Adrenal gland (tissue), 12 donors: Measurements from ENCODE around the gene TBC1D9B. TPM values are rescaled to one million over a fixed set of nuclear protein-coding genes. Genes with fewer than 3 reads are reported as not detected.

ENCODE experiments used
- DNase-seq, 7 donors: peaks; one replicate each; pipeline ENCODE4 v3.0.0-alpha.2; 2019 to 2020
- H3K27ac ChIP-seq, 5 donors: fragments of 200-600 bp; sonication (generic) in 4 of 5; 1 replicate in 3 of 5; 2 replicates in 2 of 5; pipeline versions ENCODE4 v1.5.1 to v1.8.0; 2016 to 2020; ENCODE audit warnings: mild to moderate bottlenecking in 1 of 5
- H3K27me3 ChIP-seq: fragments of 200-600 bp; 2 replicates; pipeline ENCODE4 v1.8.0; 2021
- H3K36me3 ChIP-seq, 2 donors: fragments of 200-600 bp; replicated peaks in 1 of 2; 1 replicate in 1 of 2; 2 replicates in 1 of 2; pipeline versions ENCODE4 v1.5.1 to v1.8.0; 2018 to 2022
- H3K4me1 ChIP-seq, 2 donors: fragments of 200-600 bp; replicated peaks in 1 of 2; 1 replicate in 1 of 2; 2 replicates in 1 of 2; pipeline versions ENCODE4 v1.5.1 to v1.8.0; 2018 to 2021
- H3K4me3 ChIP-seq, 4 donors: fragments of 200-600 bp; sonication (generic) in 3 of 4; one replicate each; pipeline ENCODE4 v1.5.1; 2016 to 2018
- H3K9me3 ChIP-seq, 3 donors: fragments of 200-600 bp; sonication (generic) in 1 of 3; replicated peaks in 1 of 3; 1 replicate in 2 of 3; 2 replicates in 1 of 3; pipeline versions ENCODE4 v1.5.1 to v1.8.0; 2016 to 2021
- POLR2A ChIP-seq, 2 donors: fragments of 450-650 bp; IDR thresholded peaks; one replicate each; pipeline ENCODE4 v1.6.1; 2017; ENCODE audit warnings: antibody characterized with exemption in 2 of 2, mild to moderate bottlenecking in 2 of 2, moderate library complexity in 1 of 2
- WGBS, 4 donors: extraction: QIAGEN DNeasy Blood & Tissue Kit in 2 of 4; methylation state at CpG; one replicate each; pipeline versions ENCODE4 v1.1.5 to v1.1.7; 2013 to 2017; 5-methylcytosine and 5-hydroxymethylcytosine counted together
- intact Hi-C, 2 donors: fragments of 100-400 bp; cut with DNase I; formaldehyde crosslinking; loops; one replicate each; pipeline versions ENCODE4 v1.14.1 to v1.15.0; 2022 to 2023
- polyA plus RNA-seq, 3 donors: library from polyadenylated mRNA; stranded (reverse); fragments of 200-250 nt in 2 of 3; fragments of 350-450 nt in 1 of 3; fragmentation: Illumina TruSeq in 1 of 3; extraction: RNeasy Lipid Tissue Mini Kit (QIAGEN cat#74804) in 1 of 3; gene quantifications; one replicate each; pipeline ENCODE4 v1.2.3, GENCODE V29; 2013 to 2014
- total RNA-seq, 9 donors: library from RNA; depleted of rRNA in 4 of 9; stranded (reverse); fragments of >200 nt in 4 of 9; fragments of 120-200 nt in 1 of 9; fragmentation: NEBNext Ultra II Directional in 1 of 9; extraction: Animal tissue kit (Norgen Biotek cat#: 25700) in 1 of 9; gene quantifications; one replicate each; pipeline versions ENCODE4 v1.1.0 to v1.2.4, GENCODE V29; 2013 to 2023
- TF ChIP-seq, protein P1 (sequence below), 6 experiments: fragments of 450-650 bp in 4 of 6; fragments of 200-600 bp in 2 of 6; sonication (generic) in 1 of 6; IDR thresholded peaks; 1 replicate in 5 of 6; 2 replicates in 1 of 6; pipeline versions ENCODE4 v1.5.1 to v1.8.0; 2016 to 2021; ENCODE audit warnings: antibody characterized with exemption in 6 of 6, mild to moderate bottlenecking in 2 of 6, moderate library complexity in 1 of 6
- donor health status: healthy with polysubstance abuse.
- donor health status: Bipolar disorder and iron deficiency.
- donor health status: DM: yes; HTN: yes; CAD: no.
- donor health status: DM: no; HTN: no; CAD: no.
- donor health status: DM: no; HTN: no; CAD: no.
- donor health status: DM: yes; HTN: yes; CAD: no.

Gene TBC1D9B
- total and polyA plus RNA-seq, 12 donors, result 30.7 to 192 (median 128) TPM

DNA sequence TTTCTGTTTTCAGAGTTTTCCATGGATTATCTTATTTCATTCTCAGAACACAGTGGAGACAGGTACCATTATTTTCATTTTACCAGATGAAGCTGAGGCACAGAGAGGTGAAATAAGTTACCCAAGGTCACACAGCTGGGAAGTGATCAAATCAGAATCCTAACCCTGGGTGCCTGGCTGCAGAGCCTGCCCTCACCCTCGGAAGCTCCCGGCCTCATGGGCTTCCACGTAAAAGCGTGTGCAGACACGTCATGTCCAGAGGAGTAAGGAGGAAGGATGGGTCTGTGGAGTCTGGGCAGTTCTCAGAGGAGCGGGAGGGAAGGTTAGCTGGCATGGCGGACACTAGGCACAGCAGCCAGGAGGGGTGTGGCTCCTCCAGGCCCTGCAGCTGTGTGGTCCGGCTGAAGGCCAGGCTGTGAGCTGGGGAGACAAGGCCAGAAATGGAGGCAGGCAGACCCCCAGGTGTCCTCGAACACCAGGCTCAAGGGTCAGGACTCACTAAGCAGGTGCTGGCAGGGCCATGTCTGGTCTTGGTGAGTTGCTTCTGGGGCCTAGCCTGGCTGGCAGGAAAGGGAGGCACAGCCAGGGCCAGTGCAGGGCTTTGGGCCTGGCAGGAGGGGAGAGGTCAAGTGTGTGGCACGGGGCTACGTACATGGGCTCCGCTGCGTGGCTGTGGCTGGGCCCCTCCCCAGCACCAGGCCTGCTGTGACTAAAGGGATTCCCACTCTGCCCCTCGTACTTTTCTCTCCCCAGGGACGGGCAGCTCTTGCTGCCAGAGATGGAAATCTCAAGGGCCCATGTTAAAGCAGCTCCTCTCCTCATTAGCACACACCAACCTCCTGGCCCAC is 5.6 kb downstream of the TBC1D9B start:
- peak overlapping the region in 4 of 5 donors; percentile 28 to 79 (median 66) for H3K27ac ChIP-seq
- TF ChIP-seq POLR2A (IDR thresholded peaks at IDR 0.05), result no peak
- TF ChIP-seq, protein P1, sequence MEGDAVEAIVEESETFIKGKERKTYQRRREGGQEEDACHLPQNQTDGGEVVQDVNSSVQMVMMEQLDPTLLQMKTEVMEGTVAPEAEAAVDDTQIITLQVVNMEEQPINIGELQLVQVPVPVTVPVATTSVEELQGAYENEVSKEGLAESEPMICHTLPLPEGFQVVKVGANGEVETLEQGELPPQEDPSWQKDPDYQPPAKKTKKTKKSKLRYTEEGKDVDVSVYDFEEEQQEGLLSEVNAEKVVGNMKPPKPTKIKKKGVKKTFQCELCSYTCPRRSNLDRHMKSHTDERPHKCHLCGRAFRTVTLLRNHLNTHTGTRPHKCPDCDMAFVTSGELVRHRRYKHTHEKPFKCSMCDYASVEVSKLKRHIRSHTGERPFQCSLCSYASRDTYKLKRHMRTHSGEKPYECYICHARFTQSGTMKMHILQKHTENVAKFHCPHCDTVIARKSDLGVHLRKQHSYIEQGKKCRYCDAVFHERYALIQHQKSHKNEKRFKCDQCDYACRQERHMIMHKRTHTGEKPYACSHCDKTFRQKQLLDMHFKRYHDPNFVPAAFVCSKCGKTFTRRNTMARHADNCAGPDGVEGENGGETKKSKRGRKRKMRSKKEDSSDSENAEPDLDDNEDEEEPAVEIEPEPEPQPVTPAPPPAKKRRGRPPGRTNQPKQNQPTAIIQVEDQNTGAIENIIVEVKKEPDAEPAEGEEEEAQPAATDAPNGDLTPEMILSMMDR (IDR thresholded peaks at IDR 0.05), result no peak
- no peaks in the 10 kb centered on the region for H3K9me3 ChIP-seq
- WGBS, 4 donors, result 59 to 87% (median 68%) methylated on average over 8 to 15 of the region's 15 CpGs
- no peaks in the 10 kb centered on the region for H3K27me3 ChIP-seq
- peaks cover 0 to 50% of the 10 kb centered on the region in 2 donors for H3K36me3 ChIP-seq
- intact Hi-C loops, result loop anchor here (10.0 kb wide), 4 partner anchors 77 to 183 kb away; partner anchors contain the start of genes MGAT4B (in 1 of the 2), RNF130 (in 1 of the 2) and SQSTM1 (in 1 of the 2)
- H3K4me3 ChIP-seq, result no peak overlapping the region
- DNase-seq, result peak in 6 of 7 donors; percentile 29 to 64 (median 60)
- H3K4me1 ChIP-seq, result peaks cover 31 to 48% of the 10 kb centered on the region in 2 donors

DNA sequence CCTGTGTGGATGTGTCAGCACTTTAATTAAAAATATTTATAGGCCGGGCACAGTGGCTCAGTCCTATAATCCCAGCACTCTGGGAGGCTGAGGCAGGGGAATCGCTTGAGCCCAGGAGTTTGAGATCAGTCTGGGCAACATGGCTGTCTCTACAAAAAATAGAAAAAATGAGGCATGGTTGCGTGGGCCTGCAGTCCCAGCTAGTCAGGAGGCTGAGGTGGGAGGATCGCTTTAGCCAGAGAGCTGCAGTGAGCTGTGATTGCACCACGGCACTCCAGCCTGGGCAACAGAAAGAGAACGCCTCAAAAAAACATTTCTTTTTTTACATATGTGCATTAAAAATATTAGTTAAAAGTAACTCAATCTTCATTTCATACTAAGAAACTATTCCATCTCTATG is 6.2 kb downstream of the TBC1D9B start:
- H3K27ac ChIP-seq, result peak overlapping the region; percentile 2 to 69 (median 43)
- WGBS, 4 donors, result 82 to 94% (median 86%) methylated on average over 6 of the region's 6 CpGs
- intact Hi-C loops, result loop anchor here (10.0 kb wide), 4 partner anchors 77 to 183 kb away; partner anchors contain the start of genes MGAT4B (in 1 of the 2), RNF130 (in 1 of the 2) and SQSTM1 (in 1 of the 2)

DNA sequence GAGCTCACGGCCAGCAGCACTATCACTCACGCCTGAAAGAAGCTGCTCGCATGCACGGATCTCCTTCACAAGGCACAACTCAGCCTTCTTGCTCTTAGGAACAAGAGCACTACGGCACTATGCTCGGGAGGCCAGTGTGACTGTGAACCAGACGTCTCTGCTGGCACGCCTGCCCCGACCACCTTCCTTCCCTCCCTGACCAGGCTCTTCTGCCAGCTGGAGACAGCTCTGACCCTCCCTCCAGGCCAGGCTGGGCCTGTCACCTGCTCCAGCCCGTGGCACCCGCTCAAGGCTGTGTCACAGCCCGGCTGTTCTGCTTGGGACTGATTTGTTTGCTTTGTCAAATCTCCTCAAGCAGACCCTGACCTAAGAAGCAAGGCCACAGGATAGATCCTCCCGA is 7.0 kb downstream of the TBC1D9B start:
- intact Hi-C loops, result loop anchor here (10.0 kb wide), 4 partner anchors 76 to 184 kb away; partner anchors contain the start of genes MGAT4B (in 1 of the 2), RNF130 (in 1 of the 2) and SQSTM1 (in 1 of the 2)
- DNase-seq, result peak; percentile 49 to 89 (median 82)
- H3K4me3 ChIP-seq, result no peak overlapping the region
- no peaks in the 10 kb centered on the region for H3K9me3 ChIP-seq
- peak overlapping the region in 4 of 5 donors; percentile 2 to 74 (median 66) for H3K27ac ChIP-seq
- H3K4me1 ChIP-seq, result peaks cover 17 to 35% of the 10 kb centered on the region in 2 donors
- peaks cover 0 to 58% of the 10 kb centered on the region in 2 donors for H3K36me3 ChIP-seq
- WGBS, 4 donors, result 37 to 58% (median 39%) methylated on average over 5 to 13 of the region's 13 CpGs
- no peaks in the 10 kb centered on the region for H3K27me3 ChIP-seq
- TF ChIP-seq, protein P1 (IDR thresholded peaks at IDR 0.05), result no peak
- TF ChIP-seq POLR2A (IDR thresholded peaks at IDR 0.05), result peak in 1 of 2 donors; percentile 47

More for the DNA sequence above, 6.2 kb downstream of the TBC1D9B start:
- no peak overlapping the region for H3K4me3 ChIP-seq
- no peak for TF ChIP-seq POLR2A (IDR thresholded peaks at IDR 0.05)
- TF ChIP-seq, protein P1 (IDR thresholded peaks at IDR 0.05), result no peak
- peaks cover 0 to 57% of the 10 kb centered on the region in 2 donors for H3K36me3 ChIP-seq
- no peaks in the 10 kb centered on the region for H3K9me3 ChIP-seq
- no peak for DNase-seq
- H3K4me1 ChIP-seq, result peaks cover 24 to 42% of the 10 kb centered on the region in 2 donors
- H3K27me3 ChIP-seq, result no peaks in the 10 kb centered on the region

DNA sequence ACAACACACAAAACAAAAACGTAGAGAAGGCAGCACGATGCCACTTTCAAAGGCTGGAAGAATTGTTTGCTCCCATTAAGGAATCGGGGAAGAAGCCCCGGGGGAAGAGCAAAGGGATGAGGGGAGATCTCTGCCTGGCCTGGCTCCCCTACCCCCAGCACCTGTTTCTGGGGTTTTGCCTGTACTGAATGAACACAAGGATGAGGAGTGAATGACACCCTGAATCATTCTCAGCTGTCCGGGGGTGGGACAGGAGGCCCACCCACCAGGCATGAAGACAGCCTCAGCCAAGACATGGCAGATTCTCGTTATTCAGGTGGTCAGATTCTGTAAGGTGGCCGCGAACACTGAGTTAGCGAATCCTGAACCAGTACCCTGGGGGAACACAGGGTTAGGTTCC is 7.5 kb downstream of the TBC1D9B start:
- WGBS, 4 donors, result 77 to 84% (median 83%) methylated on average over 9 of the region's 9 CpGs
- no peaks in the 10 kb centered on the region for H3K9me3 ChIP-seq
- peak overlapping the region in 4 of 5 donors; percentile 2 to 74 (median 66) for H3K27ac ChIP-seq
- peaks cover 17 to 29% of the 10 kb centered on the region in 2 donors for H3K4me1 ChIP-seq
- intact Hi-C loops, result loop anchor here (10.0 kb wide), 4 partner anchors 75 to 185 kb away; partner anchors contain the start of genes MGAT4B (in 1 of the 2), RNF130 (in 1 of the 2) and SQSTM1 (in 1 of the 2)
- H3K27me3 ChIP-seq, result no peaks in the 10 kb centered on the region
- TF ChIP-seq, protein P1 (IDR thresholded peaks at IDR 0.05), result no peak
- no peak for TF ChIP-seq POLR2A (IDR thresholded peaks at IDR 0.05)
- no peak for DNase-seq
- peaks cover 0 to 58% of the 10 kb centered on the region in 2 donors for H3K36me3 ChIP-seq
- H3K4me3 ChIP-seq, result no peak overlapping the region
